ENCODE results near the gene TBC1D10A.

TBC1D10A gene

GRCh38 chr22:30326706-30327362 is at the start of gene TBC1D10A:
TSS of gene TBC1D10A (minus strand) at chr22:30326941. CDS start at chr22:30326881, 60 bp downstream.
- DNase-seq (ENCODE audit: low spot score) = peak; percentile 95
- no peaks in the 10 kb centered on the region for H3K9me3 ChIP-seq (ENCODE audit: severe bottlenecking)
- H3K27me3 ChIP-seq (ENCODE audit: insufficient read depth, poor library complexity, severe bottlenecking) = no peaks in the 10 kb centered on the region
- ATAC-seq (ENCODE audit: low read depth) = peak; percentile 82
- peak within 1 kb of the TSS; percentile 53 for H3K27ac ChIP-seq (ENCODE audit: poor library complexity, severe bottlenecking)
- peaks cover 3% of the 10 kb centered on the region for H3K36me3 ChIP-seq (ENCODE audit: low read depth)
- H3K4me3 ChIP-seq (ENCODE audit: severe bottlenecking) = peak within 1 kb of the TSS; percentile 98
- H3K4me1 ChIP-seq (ENCODE audit: insufficient read depth, poor library complexity, severe bottlenecking) = peaks cover 21% of the 10 kb centered on the region
- no peak for TF ChIP-seq CTCF (IDR thresholded peaks at IDR 0.05; ENCODE audit: poor library complexity, severe bottlenecking)

GRCh38 chr22:30375312-30375849 is 48.6 kb upstream of the TBC1D10A start:
- Histone ChIP-seq H3K9me3 (ENCODE audit: severe bottlenecking) (no peaks in the 10 kb centered on the region), H3K4me1 (ENCODE audit: insufficient read depth, poor library complexity, severe bottlenecking) (no peaks in the 10 kb centered on the region), H3K27me3 (ENCODE audit: insufficient read depth, poor library complexity, severe bottlenecking) (no peaks in the 10 kb centered on the region), H3K4me3 (ENCODE audit: severe bottlenecking) (no peak overlapping the region), H3K36me3 (ENCODE audit: low read depth) (peaks cover 7% of the 10 kb centered on the region), H3K27ac (ENCODE audit: poor library complexity, severe bottlenecking) (no peak overlapping the region)
- TF ChIP-seq CTCF (IDR thresholded peaks at IDR 0.05; ENCODE audit: poor library complexity, severe bottlenecking) = no peak
- no peak for DNase-seq (ENCODE audit: low spot score)
- no peak for ATAC-seq (ENCODE audit: low read depth)

- H3K36me3 ChIP-seq (ENCODE audit: low read depth) = peaks cover 7% of the 10 kb centered on the region
- no peaks in the 10 kb centered on the region for H3K4me1 ChIP-seq (ENCODE audit: insufficient read depth, poor library complexity, severe bottlenecking)
- no peak overlapping the region for H3K27ac ChIP-seq (ENCODE audit: poor library complexity, severe bottlenecking)
- DNase-seq (ENCODE audit: low spot score) (no peak), ATAC-seq (ENCODE audit: low read depth) (0 out of 3 replicates have a peak, but pooled peaks have one; percentile 16)
- H3K27me3 ChIP-seq (ENCODE audit: insufficient read depth, poor library complexity, severe bottlenecking) = no peaks in the 10 kb centered on the region
- no peaks in the 10 kb centered on the region for H3K9me3 ChIP-seq (ENCODE audit: severe bottlenecking)
- no peak for TF ChIP-seq CTCF (IDR thresholded peaks at IDR 0.05; ENCODE audit: poor library complexity, severe bottlenecking)
- no peak overlapping the region for H3K4me3 ChIP-seq (ENCODE audit: severe bottlenecking)
These were observed 46.9 kb upstream of the TBC1D10A start for GRCh38 chr22:30373331-30374325.

- H3K27me3 ChIP-seq (ENCODE audit: insufficient read depth, poor library complexity, severe bottlenecking) = no peaks in the 10 kb centered on the region
- no peak for DNase-seq (ENCODE audit: low spot score)
- ATAC-seq (ENCODE audit: low read depth) = no peak
These were observed 46.2 kb upstream of the TBC1D10A start for GRCh38 chr22:30372915-30373314.

More at GRCh38 chr22:30372915-30373314, 46.2 kb upstream of the TBC1D10A start:
- H3K27ac ChIP-seq (ENCODE audit: poor library complexity, severe bottlenecking) = no peak overlapping the region
- no peak overlapping the region for H3K4me3 ChIP-seq (ENCODE audit: severe bottlenecking)
- H3K36me3 ChIP-seq (ENCODE audit: low read depth) = peaks cover 7% of the 10 kb centered on the region
- H3K4me1 ChIP-seq (ENCODE audit: insufficient read depth, poor library complexity, severe bottlenecking) = no peaks in the 10 kb centered on the region
- no peak for TF ChIP-seq CTCF (IDR thresholded peaks at IDR 0.05; ENCODE audit: poor library complexity, severe bottlenecking)
- H3K9me3 ChIP-seq (ENCODE audit: severe bottlenecking) = no peaks in the 10 kb centered on the region

Data from RWPE2 (cell line).